SHP77 (cell line): Measurements from ENCODE around the gene SLC4A11.

Experiments
- DNase-seq, 2 experiments: peaks; one replicate each; lab custom pipeline; 2025; lab: John Stamatoyannopoulos, UW

The SLC4A11 gene

GRCh38 chr20:3246682-3247081 is 7.7 kb upstream of the SLC4A11 start:
- DNase-seq, result no peak

GRCh38 chr20:3245711-3246110 is 6.7 kb upstream of the SLC4A11 start:
- DNase-seq, result no peak

- no peak for DNase-seq
These were observed 6.2 kb upstream of the SLC4A11 start for GRCh38 chr20:3245156-3245555.

GRCh38 chr20:3244613-3245012 is 5.6 kb upstream of the SLC4A11 start:
- no peak for DNase-seq

- peak in 1 of 2 experiments; percentile 33 for DNase-seq
These were observed 4.8 kb upstream of the SLC4A11 start for GRCh38 chr20:3243718-3244358.

GRCh38 chr20:3242172-3242692 is 3.2 kb upstream of the SLC4A11 start:
- DNase-seq, result no peak

- no peak for DNase-seq
These were observed 1.9 kb upstream of the SLC4A11 start for GRCh38 chr20:3240776-3241363.

GRCh38 chr20:3239867-3240775 is 1.1 kb upstream of the SLC4A11 start:
- no peak for DNase-seq

- peak in 1 of 2 experiments; percentile 28 for DNase-seq
These were observed 369 bp downstream of the SLC4A11 start for GRCh38 chr20:3238616-3239025.

GRCh38 chr20:3237958-3238615 is 903 bp downstream of the SLC4A11 start:
- DNase-seq, result no peak

GRCh38 chr20:3237011-3237957 is 1.7 kb downstream of the SLC4A11 start:
- no peak for DNase-seq

- DNase-seq, result peak in 1 of 2 experiments; percentile 28
These were observed 3.2 kb downstream of the SLC4A11 start for GRCh38 chr20:3235666-3236324.

GRCh38 chr20:3233991-3234498 is 4.9 kb downstream of the SLC4A11 start:
- DNase-seq, result no peak

- no peak for DNase-seq
These were observed 5.6 kb downstream of the SLC4A11 start for GRCh38 chr20:3233131-3233990.

GRCh38 chr20:3231889-3232588 is 7.0 kb downstream of the SLC4A11 start:
- DNase-seq, result no peak

GRCh38 chr20:3231116-3231515 is 7.9 kb downstream of the SLC4A11 start:
- no peak for DNase-seq

GRCh38 chr20:3229798-3230197 is 9.2 kb downstream of the SLC4A11 start:
- no peak for DNase-seq

- no peak for DNase-seq
These were observed 9.8 kb downstream of the SLC4A11 start for GRCh38 chr20:3229158-3229557.

- DNase-seq, result no peak
These were observed 10.3 kb downstream of the SLC4A11 start for GRCh38 chr20:3228750-3229032.
